CD4-positive, alpha-beta T cell treated with Interleukin-10 for 1 hour (primary cell): ENCODE results near the gene SPINT3.
"Not testable (repeated sequence)": the region's sequence is repeated elsewhere in the genome, so short reads cannot be mapped to it uniquely, and the experiment has no call there.

Experiments used
- DNase-seq: peaks from one replicate; pipeline ENCODE4 v3.0.0-alpha.2; 2020

Gene SPINT3

GRCh38 chr20:45501600-45501999, 13.8 kb downstream of the SPINT3 start:
- DNase-seq, result no peak

- no peak for DNase-seq
Observed at GRCh38 chr20:45500022-45500421, 15.4 kb downstream of the SPINT3 start.

- no peak for DNase-seq
Observed at GRCh38 chr20:45497971-45498494, 17.4 kb downstream of the SPINT3 start.

DNA sequence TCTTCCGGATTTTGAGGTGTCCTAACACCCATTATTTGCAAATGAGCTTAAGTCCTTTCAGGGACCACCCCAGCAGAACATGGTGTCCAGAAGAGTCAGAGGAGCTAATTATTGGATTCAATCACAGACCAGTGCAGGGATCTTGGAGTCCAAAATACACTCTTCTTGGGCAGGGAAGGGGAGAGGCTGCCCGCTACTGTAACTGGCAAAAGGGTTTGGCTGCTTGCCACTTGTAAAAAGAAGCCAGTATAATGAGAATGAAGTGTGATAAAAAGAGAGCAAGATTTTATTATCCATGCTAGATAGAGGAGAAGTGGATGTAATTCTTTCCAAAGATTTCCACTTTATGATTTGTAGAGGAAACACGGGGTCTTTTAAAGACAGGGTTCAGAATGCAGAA, 19.3 kb downstream of the SPINT3 start:
- DNase-seq, result no peak

GRCh38 chr20:45495501-45495941, 19.9 kb downstream of the SPINT3 start:
- no peak for DNase-seq

DNA sequence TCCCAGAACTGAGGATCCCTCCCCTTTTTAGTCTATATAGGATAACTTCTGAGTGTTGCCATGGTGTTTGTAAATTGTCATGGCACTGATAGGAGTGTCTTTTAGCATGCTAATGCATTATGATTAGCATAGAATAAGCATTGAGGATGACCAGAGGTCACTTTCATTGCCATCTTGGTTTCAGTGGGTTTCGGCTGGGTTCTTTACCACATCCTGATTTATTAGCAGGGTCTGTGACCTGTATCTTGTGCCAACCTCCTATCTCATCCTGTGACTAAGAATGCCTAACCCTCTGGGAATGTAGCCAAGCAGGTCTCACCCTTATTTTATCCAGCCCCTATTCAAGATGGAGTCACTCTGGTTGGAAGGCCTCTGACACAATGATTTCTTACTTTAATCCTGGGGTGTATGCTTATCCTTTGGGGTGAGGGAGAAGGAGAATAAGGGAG, 26.3 kb downstream of the SPINT3 start:
- no peak for DNase-seq

DNA sequence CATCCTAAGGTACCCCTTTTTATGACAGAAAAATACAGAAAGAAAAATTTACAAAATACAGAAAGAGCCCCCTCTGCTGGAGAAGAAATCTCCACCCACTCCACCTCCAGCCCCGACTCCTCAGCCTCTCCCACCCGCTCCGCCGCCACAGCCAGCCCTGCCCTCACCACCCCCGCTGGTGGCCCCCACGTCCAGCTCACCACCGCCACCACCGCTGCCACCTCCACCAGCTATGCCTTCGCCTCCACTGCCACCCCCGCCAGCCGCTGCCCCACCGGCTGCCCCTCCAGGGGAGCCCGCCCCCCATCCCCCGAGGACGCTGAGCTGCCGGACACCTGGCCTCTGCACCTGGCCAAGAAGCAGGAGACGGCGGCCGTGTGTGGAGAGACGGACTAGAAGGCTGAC, 28.2 kb downstream of the SPINT3 start:
- no peak for DNase-seq

DNA sequence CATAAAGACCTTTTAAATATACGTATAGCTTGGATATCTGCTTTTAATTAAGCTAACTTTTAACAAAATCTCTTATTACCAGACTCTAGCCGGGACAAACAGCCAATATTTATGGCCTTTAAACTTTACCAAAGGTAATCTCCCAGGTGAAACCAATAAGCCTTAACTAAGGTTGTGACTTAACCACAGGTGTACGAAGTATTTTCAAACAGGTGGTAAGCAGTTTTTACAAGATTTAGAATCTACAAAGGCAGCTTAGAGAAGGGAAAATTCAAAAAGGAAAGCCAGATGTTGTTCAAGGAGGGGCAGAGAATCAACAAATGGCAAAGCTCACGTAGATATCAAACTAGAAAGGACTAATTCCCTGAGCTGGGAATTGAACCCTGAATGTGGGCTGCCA, 30.0 kb downstream of the SPINT3 start:
- no peak for DNase-seq

GRCh38 chr20:45484676-45485075, 30.7 kb downstream of the SPINT3 start:
- no peak for DNase-seq

DNA sequence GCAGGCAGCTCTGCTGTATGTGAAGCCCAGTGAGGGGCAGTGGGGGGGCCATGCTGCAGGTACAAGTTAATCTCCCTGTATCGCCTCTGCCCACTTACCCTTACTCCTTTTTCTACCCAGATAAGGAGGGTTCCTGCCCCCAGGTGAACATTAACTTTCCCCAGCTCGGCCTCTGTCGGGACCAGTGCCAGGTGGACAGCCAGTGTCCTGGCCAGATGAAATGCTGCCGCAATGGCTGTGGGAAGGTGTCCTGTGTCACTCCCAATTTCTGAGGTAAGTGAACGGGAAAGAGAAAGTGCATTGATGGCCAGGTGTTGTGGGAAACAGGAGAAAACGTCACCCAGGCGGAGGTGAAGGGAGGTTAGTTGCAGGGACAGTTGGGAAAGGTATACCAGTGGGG, 35.6 kb downstream of the SPINT3 start:
- DNase-seq, result no peak

DNA sequence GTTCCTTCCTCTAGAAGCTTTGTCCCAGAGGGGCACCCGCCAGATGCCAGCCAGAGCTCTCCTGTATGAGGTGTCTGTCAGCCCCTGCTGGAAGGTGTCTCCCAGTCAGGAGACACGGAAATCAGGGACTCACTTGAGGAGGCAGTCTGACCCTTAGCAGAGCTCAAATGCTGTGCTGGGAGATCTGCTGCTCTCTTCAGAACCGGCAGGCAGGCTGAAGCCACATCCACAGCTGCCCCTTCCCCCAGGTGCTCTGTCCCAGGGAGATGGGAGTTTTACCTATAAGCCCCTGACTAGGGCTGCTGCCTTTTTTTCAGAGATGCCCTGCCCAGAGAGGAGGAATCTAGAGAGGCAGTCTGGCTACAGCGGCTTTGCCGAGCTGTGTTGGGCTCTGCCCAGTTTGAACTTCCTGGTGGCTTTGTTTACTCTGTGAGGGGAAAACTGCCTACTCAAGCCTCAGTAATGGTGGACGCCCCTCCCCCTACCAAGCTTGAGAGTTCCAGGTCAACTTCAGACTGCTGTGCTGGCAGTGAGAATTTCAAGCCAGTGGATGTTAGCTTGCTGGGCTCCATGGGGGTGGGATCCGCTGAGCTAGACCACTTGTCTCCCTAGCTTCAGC, 37.8 kb downstream of the SPINT3 start:
- DNase-seq, result not testable (repeated sequence)

DNA sequence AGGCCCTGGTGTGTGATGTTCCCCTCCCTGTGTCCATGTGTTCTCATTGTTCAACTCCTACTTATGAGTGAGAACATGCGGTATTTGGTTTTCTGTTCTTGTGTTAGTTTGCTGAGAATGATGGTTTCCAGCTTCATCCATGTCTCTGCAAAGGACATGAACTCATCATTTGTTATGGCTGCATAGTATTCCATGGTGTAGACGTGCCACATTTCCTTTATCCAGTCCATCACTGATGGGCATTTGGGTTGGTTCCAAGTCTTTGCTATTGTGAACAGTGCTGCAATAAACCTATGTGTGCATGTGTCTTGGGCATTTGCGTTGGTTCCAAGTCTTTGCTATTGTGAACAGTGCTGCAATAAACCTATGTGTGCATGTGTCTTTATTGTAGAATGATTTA, 43.1 kb downstream of the SPINT3 start:
- DNase-seq, result not testable (repeated sequence)

DNA sequence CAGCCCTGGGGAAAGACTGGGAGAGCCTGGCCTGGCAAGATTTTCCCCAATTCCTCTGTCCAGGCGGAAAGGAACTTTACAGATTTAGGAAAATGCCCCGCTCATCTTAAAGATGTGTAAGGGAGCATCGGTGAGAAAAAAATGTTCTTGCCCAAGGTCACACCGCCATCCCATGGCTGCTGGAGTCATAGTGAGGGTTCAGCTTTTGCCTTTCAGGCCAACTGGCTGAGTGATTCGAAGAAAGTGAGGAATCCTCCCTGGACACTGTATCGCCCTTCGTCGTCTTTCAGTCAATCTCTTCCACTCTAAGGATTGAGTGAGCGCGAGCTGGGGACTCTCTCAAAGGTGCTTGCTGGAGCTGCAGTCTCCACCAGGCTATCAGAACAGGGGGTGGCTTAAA, 44.5 kb downstream of the SPINT3 start:
- peak; percentile 9 for DNase-seq

GRCh38 chr20:45470262-45470931, 45.0 kb downstream of the SPINT3 start:
- no peak for DNase-seq

- no peak for DNase-seq
Observed at GRCh38 chr20:45469336-45470261, 45.8 kb downstream of the SPINT3 start, which contains the start of gene WFDC2. TSS of gene WFDC2 (plus strand) at chr20:45469753. CDS start at chr20:45469782, 29 bp downstream.

GRCh38 chr20:45467861-45468260, 47.6 kb downstream of the SPINT3 start:
- DNase-seq, result no peak

DNA sequence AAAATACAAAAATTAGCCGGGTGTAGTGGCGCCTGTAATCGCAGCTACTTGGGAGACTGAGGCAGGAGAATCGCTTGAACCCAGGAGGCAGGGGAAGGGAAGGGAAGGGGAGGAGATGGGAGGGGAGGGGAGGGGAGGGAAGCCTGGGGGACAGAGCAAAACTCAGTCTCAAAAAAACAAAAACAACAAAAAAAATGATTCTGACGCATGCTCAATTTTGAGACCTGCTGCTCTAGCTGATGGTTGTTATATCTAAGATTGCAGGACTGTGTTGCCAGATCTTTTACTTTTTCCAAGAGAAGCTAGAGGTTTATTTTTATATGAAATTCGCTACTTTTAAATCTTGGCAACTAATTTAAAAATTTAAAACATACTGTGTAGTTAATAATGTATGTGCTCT, 48.2 kb downstream of the SPINT3 start:
- DNase-seq, result no peak

DNA sequence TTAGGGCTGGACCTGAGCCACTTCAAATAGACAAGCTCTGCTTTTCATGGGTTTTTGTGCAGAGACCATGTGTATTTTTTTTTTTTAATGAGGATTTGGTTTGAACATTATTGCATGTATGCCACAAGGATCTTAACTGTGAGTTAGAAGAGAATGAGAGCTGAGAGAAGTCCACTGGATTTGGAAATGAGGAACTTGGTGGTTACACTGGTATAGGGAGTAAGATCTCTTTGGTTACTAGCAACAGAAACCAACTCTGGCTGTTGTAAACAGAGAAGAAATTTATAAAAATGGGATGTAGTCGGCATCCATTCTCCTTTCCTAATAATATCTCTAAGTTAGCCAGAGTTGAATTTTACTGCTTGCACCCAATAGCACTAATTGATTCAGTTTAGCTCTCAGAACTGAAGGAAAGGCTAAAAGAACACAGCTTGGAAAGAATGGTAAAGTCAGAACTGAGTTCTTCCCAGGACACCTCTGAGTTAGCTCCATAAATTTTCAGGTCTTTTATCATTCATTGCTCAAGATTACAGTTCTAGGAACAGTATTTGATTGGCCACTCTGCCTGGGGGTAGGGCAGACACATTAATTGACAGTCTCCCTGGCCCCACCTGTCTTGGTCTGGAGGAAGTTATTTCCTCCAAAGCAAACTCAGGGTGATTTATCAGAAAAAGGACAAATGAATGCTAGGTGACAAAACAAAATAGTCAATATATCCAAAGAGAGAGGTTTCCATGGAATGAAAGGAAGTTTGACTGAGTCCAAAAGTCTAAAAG, 49.7 kb downstream of the SPINT3 start:
- no peak for DNase-seq

GRCh38 chr20:45463709-45464108, 51.7 kb downstream of the SPINT3 start:
- DNase-seq, result no peak

GRCh38 chr20:45462711-45463509, 52.5 kb downstream of the SPINT3 start:
- no peak for DNase-seq
